Stimulated activated CD8-positive, alpha-beta memory T cell treated with anti-CD3 and anti-CD28 coated beads, Interleukin-15, amount 100 ng/mL, for 48 hours (primary cell): ENCODE data around the gene PLOD1.
"Not testable (repeated sequence)": the region's sequence is repeated elsewhere in the genome, so short reads cannot be mapped to it uniquely, and the experiment has no call there.

Experiments used
- DNase-seq, 2 donors: peaks; one replicate each; pipeline ENCODE4 v3.0.0-alpha.2; 2020; ENCODE audit warnings: low read depth in 2 of 2

Gene PLOD1

DNA sequence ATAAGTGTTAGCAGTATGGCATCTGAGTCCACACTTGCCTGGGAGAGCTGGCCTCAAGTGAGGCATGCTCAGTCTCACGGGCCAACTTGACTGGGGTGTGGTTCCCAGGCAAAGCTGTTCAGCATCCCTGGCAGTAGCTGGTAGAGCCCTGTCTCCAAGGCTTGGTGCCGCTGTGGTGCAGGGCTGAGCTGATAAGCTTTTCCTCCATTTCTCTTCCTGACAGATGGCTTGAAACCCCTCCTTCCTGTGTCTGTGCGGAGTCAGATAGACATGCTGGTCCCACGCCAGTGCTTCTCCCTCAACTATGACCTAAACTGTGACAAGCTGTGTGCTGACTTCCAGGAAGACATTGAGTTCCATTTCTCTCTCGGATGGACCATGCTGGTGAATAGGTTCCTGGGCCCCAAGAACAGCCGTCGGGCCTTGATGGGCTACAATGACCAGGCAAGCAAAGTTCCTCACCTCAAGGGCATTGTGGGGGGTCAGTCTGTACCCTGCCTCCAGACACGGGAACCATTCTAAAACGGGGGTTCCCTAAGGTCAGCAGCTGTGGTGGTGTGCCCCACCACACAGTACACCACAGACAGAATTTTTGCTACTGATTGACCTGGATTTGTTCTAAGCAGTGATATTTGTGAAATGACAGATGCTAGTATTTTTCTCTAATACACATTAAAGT, 71.1 kb downstream of the PLOD1 start:
- no peak for DNase-seq

GRCh38 chr1:12006167-12006921, 71.8 kb downstream of the PLOD1 start:
- DNase-seq, result no peak

DNA sequence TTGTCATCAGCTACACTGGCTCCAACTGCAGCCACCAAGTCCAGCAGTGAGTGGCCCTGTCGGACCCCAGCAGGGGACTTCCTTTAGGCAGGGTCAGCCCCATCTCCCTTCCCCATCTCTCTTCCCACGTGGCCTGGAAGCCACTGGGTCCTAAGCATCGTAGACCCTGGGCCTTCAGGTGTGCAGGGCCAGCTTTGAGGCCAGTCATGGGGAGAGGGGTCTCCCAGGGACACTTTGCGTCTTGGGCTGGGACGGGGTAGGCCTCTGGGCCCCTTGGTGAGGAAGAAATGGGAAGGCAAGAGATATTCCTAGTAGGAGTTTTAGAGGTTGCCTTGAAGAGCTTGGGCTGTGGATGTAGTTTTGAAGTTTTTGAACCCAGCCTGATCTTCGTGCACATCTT, 72.7 kb downstream of the PLOD1 start:
- DNase-seq, result no peak

DNA sequence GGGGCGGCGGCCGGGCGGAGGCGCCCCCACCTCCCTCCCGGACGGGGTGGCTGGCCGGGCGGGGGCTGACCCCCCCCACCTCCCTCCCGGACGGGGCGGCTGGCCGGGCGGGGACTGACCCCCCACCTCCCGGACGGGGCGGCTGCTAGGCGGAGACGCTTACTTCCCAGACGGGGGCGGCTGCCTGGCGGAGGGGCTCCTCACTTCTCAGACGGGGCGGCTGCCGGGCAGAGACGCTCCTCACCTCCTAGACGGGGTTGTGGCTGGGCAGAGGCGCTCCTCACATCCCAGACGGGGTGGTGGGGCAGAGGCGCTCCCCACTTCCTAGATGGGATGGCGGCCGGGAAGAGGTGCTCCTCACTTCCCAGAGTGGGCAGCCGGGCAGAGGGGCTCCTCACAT, 73.8 kb downstream of the PLOD1 start:
- not testable (repeated sequence) for DNase-seq

DNA sequence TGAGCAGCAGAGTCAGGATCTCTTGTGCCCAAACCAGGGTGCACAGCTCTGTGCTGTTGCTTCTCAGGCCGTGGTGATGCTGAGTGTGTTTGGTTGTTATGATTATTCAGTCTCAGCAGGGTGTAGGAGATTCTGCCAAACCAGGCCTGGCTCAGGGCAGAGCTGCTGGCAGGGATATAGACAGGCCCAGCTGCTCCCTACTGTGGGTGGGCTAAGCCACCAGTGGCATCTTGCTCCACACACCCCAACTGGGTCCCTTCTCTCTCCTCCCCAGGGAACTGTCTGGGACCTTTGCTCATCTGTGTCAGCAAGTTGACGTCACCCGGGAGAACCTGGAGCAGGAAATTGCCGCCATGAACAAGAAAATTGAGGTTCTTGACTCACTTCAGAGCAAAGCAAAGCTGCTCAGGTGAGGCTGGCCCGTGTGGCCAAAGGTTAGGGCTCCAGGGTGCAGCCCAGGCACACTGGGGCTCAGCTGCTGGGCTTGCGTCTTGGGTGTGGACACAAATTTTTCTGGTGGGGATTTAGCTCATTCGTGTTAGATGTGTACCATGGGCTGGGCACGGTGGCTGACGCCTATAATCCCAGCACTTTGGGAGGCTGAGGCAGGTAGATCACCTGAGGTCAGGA, 74.9 kb downstream of the PLOD1 start:
- no peak for DNase-seq

GRCh38 chr1:12010746-12011570, 76.4 kb downstream of the PLOD1 start:
- no peak for DNase-seq

- no peak for DNase-seq
Observed at GRCh38 chr1:12011998-12012397, 77.5 kb downstream of the PLOD1 start.

DNA sequence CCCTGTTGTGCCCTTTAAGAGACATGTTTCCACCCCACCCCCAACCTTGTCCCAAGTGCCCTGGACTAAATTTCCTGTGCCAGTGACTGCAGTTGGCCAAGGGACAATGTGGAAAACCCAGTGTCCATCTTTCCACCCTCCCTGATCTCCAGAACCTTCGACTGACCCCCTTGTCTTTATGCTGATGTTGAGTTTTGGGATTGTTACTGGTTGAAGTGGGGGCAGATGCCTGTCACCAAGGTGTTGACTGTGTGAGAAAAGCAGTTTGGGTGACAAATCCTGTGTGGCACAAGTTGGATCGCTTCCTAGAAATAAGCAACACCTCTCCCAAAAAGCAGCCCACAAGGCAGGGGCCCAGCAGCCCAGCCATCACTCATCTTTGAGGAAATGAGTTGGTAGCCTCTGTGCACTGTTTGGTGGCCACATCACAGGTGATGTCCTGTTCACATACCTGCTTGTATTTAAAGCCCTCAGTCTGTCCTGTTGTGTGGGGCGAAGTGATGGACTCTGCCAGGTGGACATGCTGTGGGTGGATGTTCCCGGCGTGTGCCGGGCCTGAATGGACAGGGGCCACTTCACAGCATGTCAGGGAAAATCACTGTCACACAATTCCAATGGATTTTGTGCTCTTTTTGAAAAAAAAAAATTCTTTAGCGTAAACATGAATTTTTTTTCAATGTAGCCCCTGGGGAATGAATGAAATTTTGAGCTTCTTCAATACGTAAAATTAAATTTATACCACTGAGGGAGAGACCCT, 78.2 kb downstream of the PLOD1 start:
- DNase-seq, result no peak

GRCh38 chr1:12014141-12014991, 79.8 kb downstream of the PLOD1 start:
- no peak for DNase-seq

- no peak for DNase-seq
Observed at GRCh38 chr1:12015001-12015491, 80.5 kb downstream of the PLOD1 start.

- no peak for DNase-seq
Observed at GRCh38 chr1:12015499-12015898, 81.0 kb downstream of the PLOD1 start.

- DNase-seq, result no peak
Observed at GRCh38 chr1:12016182-12016581, 81.7 kb downstream of the PLOD1 start.

- DNase-seq, result no peak
Observed at GRCh38 chr1:12019858-12020509, 85.5 kb downstream of the PLOD1 start.

DNA sequence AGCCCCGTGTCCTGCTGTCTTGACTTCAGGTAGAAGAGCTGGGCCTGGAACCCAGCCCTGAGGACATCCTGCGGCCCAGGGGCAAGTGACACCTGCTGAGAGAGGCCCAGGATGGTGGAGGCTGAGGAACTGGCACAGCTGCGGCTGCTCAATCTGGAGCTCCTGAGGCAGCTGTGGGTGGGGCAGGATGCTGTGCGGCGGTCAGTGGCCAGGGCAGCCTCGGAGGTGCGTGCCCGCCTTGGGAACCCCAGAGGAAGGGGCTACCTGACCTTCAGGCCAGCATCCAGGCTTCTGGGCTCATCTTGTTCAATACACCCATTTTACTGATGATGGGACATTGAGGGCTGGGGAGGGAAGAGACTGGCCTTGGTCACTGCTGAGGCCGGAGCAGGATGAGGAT, 87.1 kb downstream of the PLOD1 start:
- DNase-seq, result no peak

- no peak for DNase-seq
Observed at GRCh38 chr1:12022036-12022435, 87.5 kb downstream of the PLOD1 start.
